Right renal cortex interstitium (tissue), 3 donors: ENCODE data around the gene INHBB. TPM values are rescaled to one million over a fixed set of nuclear protein-coding genes. Genes with fewer than 3 reads are reported as not detected.
"Not testable (repeated sequence)": the region's sequence is repeated elsewhere in the genome, so short reads cannot be mapped to it uniquely, and the experiment has no call there.

Source experiments
- DNase-seq, 3 donors: peaks; one replicate each; pipeline ENCODE4 v3.0.0-alpha.2; 2013; ENCODE audit warnings: low read depth in 3 of 3, low spot score in 2 of 3
- polyA plus RNA-seq, 3 donors: library from polyadenylated mRNA; unstranded; fragments of 120-200 nt; gene quantifications; one replicate each; pipeline ENCODE4 v1.2.1, GENCODE V29; 2013; ENCODE audit not compliant: insufficient read length in 3 of 3

The INHBB gene
- polyA plus RNA-seq, 3 donors: 0.04 TPM; not detected in 1

GRCh38 chr2:120315367-120316033 is 30.4 kb upstream of the INHBB start:
- DNase-seq: no peak

GRCh38 chr2:120316071-120316470 is 29.9 kb upstream of the INHBB start:
- no peak for DNase-seq

GRCh38 chr2:120316528-120317179 is 29.3 kb upstream of the INHBB start:
- DNase-seq: no peak

- no peak for DNase-seq
Measured at GRCh38 chr2:120317180-120317533, 28.8 kb upstream of the INHBB start.

- DNase-seq: no peak
Measured at GRCh38 chr2:120317916-120318315, 28.0 kb upstream of the INHBB start.

GRCh38 chr2:120318626-120319025 is 27.3 kb upstream of the INHBB start:
- DNase-seq: no peak

GRCh38 chr2:120319123-120319522 is 26.8 kb upstream of the INHBB start:
- no peak for DNase-seq

GRCh38 chr2:120319686-120320317 is 26.1 kb upstream of the INHBB start:
- no peak for DNase-seq

- DNase-seq: no peak
Measured at GRCh38 chr2:120320318-120320851, 25.6 kb upstream of the INHBB start.

GRCh38 chr2:120320887-120321556 is 24.9 kb upstream of the INHBB start:
- DNase-seq: not testable (repeated sequence)

GRCh38 chr2:120321721-120322284 is 24.1 kb upstream of the INHBB start:
- no peak for DNase-seq

- DNase-seq: no peak
Measured at GRCh38 chr2:120322329-120322728, 23.6 kb upstream of the INHBB start.

GRCh38 chr2:120323214-120323613 is 22.7 kb upstream of the INHBB start:
- no peak for DNase-seq

- no peak for DNase-seq
Measured at GRCh38 chr2:120323807-120324399, 22.0 kb upstream of the INHBB start.

- DNase-seq: no peak
Measured at GRCh38 chr2:120324933-120325332, 21.0 kb upstream of the INHBB start.

- no peak for DNase-seq
Measured at GRCh38 chr2:120326066-120326465, 19.9 kb upstream of the INHBB start.

- no peak for DNase-seq
Measured at GRCh38 chr2:120330946-120331822, 14.8 kb upstream of the INHBB start.

GRCh38 chr2:120331903-120332302 is 14.0 kb upstream of the INHBB start:
- DNase-seq: no peak

- DNase-seq: no peak
Measured at GRCh38 chr2:120332384-120332783, 13.6 kb upstream of the INHBB start.

- no peak for DNase-seq
Measured at GRCh38 chr2:120334068-120334467, 11.9 kb upstream of the INHBB start.
